Ureter (tissue), 1 donor: Measurements from ENCODE around the gene MAD2L2. TPM values are rescaled to one million over a fixed set of nuclear protein-coding genes. Genes with fewer than 3 reads are reported as not detected.

Experiments
- DNase-seq: peaks from one replicate; pipeline ENCODE4 v3.0.0-alpha.2; 2020; ENCODE audit warnings: low spot score
- total RNA-seq: library from RNA; stranded (reverse); gene quantifications from one replicate; pipeline ENCODE4 v1.2.4, GENCODE V29; 2023
- donor health status: DM: yes; HTN: yes; CAD: no.

Gene MAD2L2
- total RNA-seq, 1 donor from 2014 or later: 16.6 TPM

GRCh38 chr1:11653101-11653860 lies 27.7 kb downstream of the MAD2L2 start:
- no peak for DNase-seq

- no peak for DNase-seq
These were observed 28.7 kb downstream of the MAD2L2 start for GRCh38 chr1:11652203-11652780.

- DNase-seq: no peak
These were observed 29.9 kb downstream of the MAD2L2 start for GRCh38 chr1:11651017-11651416.

- peak; percentile 74 for DNase-seq
These were observed 30.5 kb downstream of the MAD2L2 start for GRCh38 chr1:11650331-11650991.

- no peak for DNase-seq
These were observed 31.2 kb downstream of the MAD2L2 start for GRCh38 chr1:11649624-11650330.

- no peak for DNase-seq
These were observed 31.7 kb downstream of the MAD2L2 start for GRCh38 chr1:11649237-11649623.

GRCh38 chr1:11648732-11649158 lies 32.2 kb downstream of the MAD2L2 start:
- no peak for DNase-seq

GRCh38 chr1:11648039-11648438 lies 32.9 kb downstream of the MAD2L2 start:
- DNase-seq: no peak

- no peak for DNase-seq
These were observed 33.6 kb downstream of the MAD2L2 start for GRCh38 chr1:11647333-11647732.

GRCh38 chr1:11646317-11646716 lies 34.6 kb downstream of the MAD2L2 start:
- no peak for DNase-seq

GRCh38 chr1:11645670-11646265 lies 35.2 kb downstream of the MAD2L2 start:
- DNase-seq: peak; percentile 81

GRCh38 chr1:11645270-11645669 lies 35.7 kb downstream of the MAD2L2 start:
- DNase-seq: no peak

GRCh38 chr1:11643782-11644181 lies 37.2 kb downstream of the MAD2L2 start:
- DNase-seq: no peak

GRCh38 chr1:11642418-11643017 lies 38.4 kb downstream of the MAD2L2 start:
- DNase-seq: peak; percentile 74

- DNase-seq: no peak
These were observed 39.1 kb downstream of the MAD2L2 start for GRCh38 chr1:11641776-11642305.

- DNase-seq: no peak
These were observed 40.0 kb downstream of the MAD2L2 start for GRCh38 chr1:11640944-11641343.

- DNase-seq: no peak
These were observed 40.8 kb downstream of the MAD2L2 start for GRCh38 chr1:11640101-11640500.

- no peak for DNase-seq
These were observed 41.6 kb downstream of the MAD2L2 start for GRCh38 chr1:11639372-11639771.

- no peak for DNase-seq
These were observed 42.8 kb downstream of the MAD2L2 start for GRCh38 chr1:11638121-11638520.

GRCh38 chr1:11634365-11635192 lies 46.4 kb downstream of the MAD2L2 start:
- no peak for DNase-seq
